H1 (cell line): ENCODE measurements around the gene PRDM1. TPM values are rescaled to one million over a fixed set of nuclear protein-coding genes. Genes with fewer than 3 reads are reported as not detected.

Source experiments
- CTCF ChIA-PET: fragments of 300-600 bp; sonication (Branson Sonifier 250); formaldehyde crosslinking; loops from one replicate; lab custom pipeline; 2021; ENCODE audit not compliant: partially characterized antibody; lab: Charles Lee
- POLR2A ChIA-PET: fragments of 300-600 bp; sonication (Branson Sonifier 250); formaldehyde crosslinking; loops from one replicate; lab custom pipeline; 2021; ENCODE audit warnings: inconsistent platforms; ENCODE audit not compliant: partially characterized antibody; lab: Charles Lee
- DNase-seq, 2 experiments: peaks; one replicate each; pipeline versions ENCODE4 v3.0.0 to v3.0.0-alpha.2; 2010 to 2022; ENCODE audit warnings: low spot score in 2 of 2, low read depth in 1 of 2, mixed read lengths in 1 of 2
- FAIRE-seq: peaks from 2 replicates; lab custom pipeline; 2011; peaks lifted over from hg19 to GRCh38; lab: Jason Lieb, UNC
- H2AFZ ChIP-seq: 2 replicates; pipeline ENCODE4 v1.8.1; 2012; ENCODE audit warnings: low read length, inconsistent platforms
- H2AK5ac ChIP-seq: 2 replicates; pipeline ENCODE4 v1.6.1; 2013; ENCODE audit warnings: low read depth, low read length
- H2BK120ac ChIP-seq: replicated peaks from 2 replicates; pipeline ENCODE3; 2013; ENCODE audit warnings: low read depth, low read length, inconsistent platforms
- H2BK12ac ChIP-seq: 2 replicates; pipeline ENCODE4 v1.6.1; 2013; ENCODE audit warnings: low read depth, low read length
- H2BK15ac ChIP-seq: 2 replicates; pipeline ENCODE4 v1.6.1; 2013; ENCODE audit warnings: low read length
- H2BK20ac ChIP-seq: 2 replicates; pipeline ENCODE4 v1.6.1; 2013; ENCODE audit warnings: low read length
- H2BK5ac ChIP-seq: 2 replicates; pipeline ENCODE4 v1.6.1; 2013; ENCODE audit warnings: low read depth, low read length
- H3K14ac ChIP-seq: 2 replicates; pipeline ENCODE4 v1.6.1; 2013; ENCODE audit warnings: inconsistent platforms; ENCODE audit not compliant: insufficient read length
- H3K18ac ChIP-seq: 2 replicates; pipeline ENCODE4 v1.6.1; 2013; ENCODE audit warnings: low read length; ENCODE audit errors: extremely low read depth
- H3K23ac ChIP-seq: 2 replicates; pipeline ENCODE4 v1.6.1; 2013; ENCODE audit warnings: inconsistent platforms; ENCODE audit not compliant: insufficient read length
- H3K23me2 ChIP-seq: 2 replicates; pipeline ENCODE4 v1.6.1; 2013; ENCODE audit warnings: low read depth, low read length
- H3K27ac ChIP-seq: 2 replicates; pipeline ENCODE4 v1.6.1; 2011; ENCODE audit warnings: low read depth, low read length, inconsistent platforms
- H3K27me3 ChIP-seq, 4 experiments: replicated peaks in 1 of 4; 1 replicate in 1 of 4; 2 replicates in 3 of 4; pipeline versions ENCODE4 v1.6.1 to v1.8.1; 2011 to 2013; ENCODE audit warnings: low read length in 3 of 4, mild to moderate bottlenecking in 3 of 4, inconsistent platforms in 2 of 4, mixed read lengths in 2 of 4, moderate library complexity in 1 of 4; ENCODE audit not compliant: control insufficient read depth in 3 of 4, insufficient read depth in 3 of 4; ENCODE audit errors: extremely low read depth in 1 of 4
- H3K36me3 ChIP-seq, 4 experiments: 2 replicates each; pipeline versions ENCODE4 v1.6.1 to v1.8.1; 2011 to 2013; ENCODE audit warnings: mild to moderate bottlenecking in 4 of 4, low read length in 3 of 4, moderate library complexity in 2 of 4, control low read depth in 1 of 4, inconsistent platforms in 1 of 4; ENCODE audit not compliant: insufficient read depth in 4 of 4, control insufficient read depth in 2 of 4
- H3K4ac ChIP-seq: replicated peaks from 2 replicates; pipeline ENCODE3; 2013; ENCODE audit warnings: low read length, low read depth, mixed read lengths, inconsistent platforms; ENCODE audit not compliant: insufficient read length
- H3K4me1 ChIP-seq, 4 experiments: replicated peaks in 1 of 4; 1 replicate in 1 of 4; 2 replicates in 3 of 4; pipeline versions ENCODE4 v1.6.1 to v1.8.1; 2011 to 2013; ENCODE audit warnings: low read length in 3 of 4, inconsistent platforms in 2 of 4, mixed read lengths in 1 of 4; ENCODE audit not compliant: insufficient read depth in 4 of 4, control insufficient read depth in 3 of 4
- H3K4me2 ChIP-seq, 2 experiments: 2 replicates each; pipeline versions ENCODE4 v1.6.1 to v1.8.1; 2011 to 2013; ENCODE audit warnings: low read depth in 2 of 2, low read length in 2 of 2, control low read depth in 1 of 2, inconsistent platforms in 1 of 2, mild to moderate bottlenecking in 1 of 2; ENCODE audit not compliant: insufficient read depth in 1 of 2
- H3K4me3 ChIP-seq, 4 experiments: fragments of 200-600, 300-600 bp in 1 of 4; sonication (generic), shearing (Covaris generic), sonication (Bioruptor Twin) in 1 of 4; 2 replicates each; pipeline versions ENCODE4 v1.5.1 to v1.8.1; 2011 to 2016; ENCODE audit warnings: low read length in 4 of 4, low read depth in 3 of 4, control low read depth in 2 of 4, inconsistent platforms in 2 of 4, mild to moderate bottlenecking in 2 of 4, mixed read lengths in 1 of 4, moderate library complexity in 1 of 4; ENCODE audit not compliant: insufficient read depth in 2 of 4; ENCODE audit errors: extremely low read depth in 1 of 4
- H3K56ac ChIP-seq: replicated peaks from 2 replicates; pipeline ENCODE3; 2013; ENCODE audit warnings: low read depth, mild to moderate bottlenecking, mixed read lengths, low read length, inconsistent platforms; ENCODE audit not compliant: insufficient read length
- H3K79me1 ChIP-seq: 2 replicates; pipeline ENCODE4 v1.6.1; 2013; ENCODE audit warnings: low read depth, low read length, control low read depth
- H3K79me2 ChIP-seq, 2 experiments: 2 replicates each; pipeline versions ENCODE4 v1.6.1 to v1.8.1; 2012 to 2013; ENCODE audit warnings: low read length in 2 of 2, mild to moderate bottlenecking in 2 of 2, inconsistent platforms in 1 of 2; ENCODE audit not compliant: insufficient read depth in 2 of 2, control insufficient read depth in 1 of 2
- H3K9ac ChIP-seq, 4 experiments: replicated peaks in 1 of 4; 1 replicate in 1 of 4; 2 replicates in 3 of 4; pipeline versions ENCODE4 v1.6.1 to v1.8.1; 2011 to 2013; ENCODE audit warnings: low read depth in 3 of 4, low read length in 3 of 4, control low read depth in 2 of 4, mild to moderate bottlenecking in 2 of 4, moderate library complexity in 2 of 4, inconsistent platforms in 1 of 4; ENCODE audit errors: extremely low read depth in 1 of 4
- H3K9me3 ChIP-seq, 2 experiments: 2 replicates each; pipeline versions ENCODE4 v1.6.1 to v1.8.1; 2012 to 2013; ENCODE audit warnings: mild to moderate bottlenecking in 2 of 2, moderate library complexity in 2 of 2, control low read depth in 1 of 2, inconsistent platforms in 1 of 2, low read depth in 1 of 2, low read length in 1 of 2, mixed read lengths in 1 of 2; ENCODE audit not compliant: insufficient read depth in 2 of 2
- H4K20me1 ChIP-seq, 2 experiments: replicated peaks in 1 of 2; 2 replicates each; pipeline versions ENCODE3 to v1.8.1; 2011 to 2013; ENCODE audit warnings: inconsistent platforms in 2 of 2, low read length in 2 of 2, mild to moderate bottlenecking in 1 of 2; ENCODE audit not compliant: insufficient read depth in 2 of 2, control insufficient read depth in 1 of 2
- H4K5ac ChIP-seq: 2 replicates; pipeline ENCODE4 v1.6.1; 2013; ENCODE audit warnings: low read length, low read depth, mixed read lengths, inconsistent platforms; ENCODE audit not compliant: insufficient read length
- H4K8ac ChIP-seq: 2 replicates; pipeline ENCODE4 v1.8.0; 2013; ENCODE audit warnings: mild to moderate bottlenecking, moderate library complexity, low read length, inconsistent platforms; ENCODE audit not compliant: insufficient read depth; ENCODE audit errors: extremely low read depth
- H4K91ac ChIP-seq: replicated peaks from 2 replicates; pipeline ENCODE3; 2013; ENCODE audit warnings: low read length, mixed read lengths, inconsistent platforms; ENCODE audit not compliant: insufficient read length
- ASH2L ChIP-seq: fragments of 200-600, 300-600 bp; sonication (generic); IDR thresholded peaks from one replicate; pipeline ENCODE4 v1.7.1; 2017; ENCODE audit warnings: low read length
- CHD1 ChIP-seq: IDR thresholded peaks from 2 replicates; pipeline ENCODE4 v1.6.1; 2012; ENCODE audit warnings: low read depth, low read length, improper control_type of control experiment
- CREB1 ChIP-seq: IDR thresholded peaks from 2 replicates; pipeline ENCODE4 v1.6.1; 2012; ENCODE audit warnings: inconsistent platforms
- EGR1 ChIP-seq: IDR thresholded peaks from 2 replicates; pipeline ENCODE4 v1.6.1; 2011; ENCODE audit warnings: low read depth, low read length, borderline replicate concordance
- GABPA ChIP-seq: IDR thresholded peaks from 2 replicates; pipeline ENCODE4 v1.6.1; 2011; ENCODE audit warnings: mild to moderate bottlenecking, low read length, moderate library complexity, borderline replicate concordance; ENCODE audit not compliant: insufficient read depth
- HDAC2 ChIP-seq, 2 experiments: fragments of 300-600 bp in 1 of 2; sonication (generic) in 1 of 2; IDR thresholded peaks; 2 replicates each; pipeline ENCODE4 v1.6.1; 2011 to 2012; ENCODE audit warnings: low read depth in 2 of 2, low read length in 2 of 2, mild to moderate bottlenecking in 2 of 2, moderate library complexity in 2 of 2, borderline replicate concordance in 1 of 2, inconsistent platforms in 1 of 2
- JUN ChIP-seq: IDR thresholded peaks from 2 replicates; pipeline ENCODE4 v1.6.1; 2011; ENCODE audit warnings: low read depth, mild to moderate bottlenecking, improper control_type of control experiment, low read length
- RAD21 ChIP-seq, 2 experiments: IDR thresholded peaks in 1 of 2; conservative IDR thresholded peaks in 1 of 2; 2 replicates each; pipeline ENCODE4 v1.6.1; 2011; ENCODE audit warnings: low read depth in 2 of 2, low read length in 2 of 2, improper control_type of control experiment in 1 of 2, inconsistent platforms in 1 of 2, mild to moderate bottlenecking in 1 of 2, moderate library complexity in 1 of 2
- SIRT6 ChIP-seq: IDR thresholded peaks from one replicate; pipeline ENCODE4 v1.7.1; 2012; ENCODE audit warnings: low read length, inconsistent platforms
- SRF ChIP-seq: IDR thresholded peaks from 2 replicates; pipeline ENCODE4 v1.6.1; 2011; ENCODE audit warnings: mild to moderate bottlenecking, low read depth, low read length, moderate library complexity
- WGBS, 2 experiments: shearing (Covaris generic) in 1 of 2; methylation state at CpG; one replicate each; pipeline versions ENCODE4 v1.1.6 to v1.1.7; 2013 to 2015; ENCODE audit warnings: low lambda C conversion rate in 2 of 2, mixed read lengths in 2 of 2, inconsistent platforms in 1 of 2, low coverage in 1 of 2, missing lambda C conversion rate in 1 of 2; ENCODE audit not compliant: insufficient replicate concordance in 2 of 2, insufficient coverage in 1 of 2, insufficient read length in 1 of 2; ENCODE audit errors: extremely low coverage in 1 of 2, missing lambda C conversion rate in 1 of 2; 5-methylcytosine and 5-hydroxymethylcytosine counted together
- polyA plus RNA-seq, 7 experiments: library from polyadenylated mRNA; depleted of rRNA in 3 of 7; stranded (reverse) in 5 of 7; unstranded in 2 of 7; fragments of >200 nt in 5 of 7; fragments of 200-250 nt in 2 of 7; gene quantifications; 1 replicate in 5 of 7; 2 replicates in 1 of 7; 4 replicates in 1 of 7; pipeline versions ENCODE4 v1.2.1 to v1.2.3, GENCODE V29; 2011 to 2013; ENCODE audit warnings: missing spikeins in 2 of 7, mixed read lengths in 2 of 7
- total RNA-seq: library from RNA; stranded (reverse); fragmentation: NEBNext Ultra II Directional; extraction: Animal tissue kit (Norgen Biotek cat#: 25700); gene quantifications from 2 replicates; pipeline ENCODE4 v1.2.1, GENCODE V29; 2021
- TF ChIP-seq, protein P1 (sequence below): IDR thresholded peaks from 2 replicates; pipeline ENCODE4 v1.6.1; 2012; ENCODE audit warnings: inconsistent platforms
- TF ChIP-seq, protein P2 (sequence below): IDR thresholded peaks from 2 replicates; pipeline ENCODE4 v1.6.1; 2011; ENCODE audit warnings: low read depth, mild to moderate bottlenecking, low read length; ENCODE audit not compliant: insufficient read depth

Gene PRDM1
- total and polyA plus RNA-seq, 2 of the 8 experiments (the other 6 are each of a cell fraction or from before 2014, with no cell fraction given): 0.21 to 0.74 TPM

- H3K79me2 ChIP-seq: no peaks in the 10 kb centered on the region
- H2AK5ac ChIP-seq: no peak overlapping the region
- H3K23ac ChIP-seq: no peak overlapping the region
- no peaks in the 10 kb centered on the region for H3K4me1 ChIP-seq
- ChIA-PET POLR2A (interaction anchor here (1.0 kb wide), 1 partner anchor 26 kb away, joined by 3 read pairs; no protein-coding TSS in a partner anchor), CTCF (interaction anchor here (0.9 kb wide), 1 partner anchor 24 kb away, joined by 3 read pairs; no protein-coding TSS in a partner anchor)
- no peak overlapping the region for H3K4me3 ChIP-seq
- no peak overlapping the region for H2AFZ ChIP-seq
- H4K20me1 ChIP-seq: no peaks in the 10 kb centered on the region
- H2BK20ac ChIP-seq: no peak overlapping the region
- no peaks in the 10 kb centered on the region for H3K36me3 ChIP-seq
- H3K4me2 ChIP-seq: no peak overlapping the region
- no peak overlapping the region for H2BK15ac ChIP-seq
- no peak overlapping the region for H4K5ac ChIP-seq
- no peak for DNase-seq
- no peak for FAIRE-seq
- no peak overlapping the region for H3K14ac ChIP-seq
- no peaks in the 10 kb centered on the region for H3K27me3 ChIP-seq
- no peak overlapping the region for H4K91ac ChIP-seq
- H3K27ac ChIP-seq: no peak overlapping the region
- H4K8ac ChIP-seq: peak overlapping the region; percentile 69; the same call in 1 of the 2 replicates
- H2BK12ac ChIP-seq: no peak overlapping the region
- H3K79me1 ChIP-seq: no peaks in the 10 kb centered on the region
- H3K23me2 ChIP-seq: no peaks in the 10 kb centered on the region; the same call in 1 of the 2 replicates
- no peak overlapping the region for H3K4ac ChIP-seq
- no peak overlapping the region for H3K9ac ChIP-seq
- H2BK120ac ChIP-seq: no peak overlapping the region
- no peaks in the 10 kb centered on the region for H3K9me3 ChIP-seq
- H2BK5ac ChIP-seq: no peak overlapping the region
- 84% methylated on average over 6 of the region's 6 CpGs; no CpG with 5 or more reads in 1 of the 2 experiments for WGBS, 2 experiments
- H3K56ac ChIP-seq: no peak overlapping the region
- no peak overlapping the region for H3K18ac ChIP-seq
- TF ChIP-seq ASH2L (no peak), HDAC2 (IDR thresholded peaks at IDR 0.05; ENCODE audit: borderline replicate concordance in 1 of 2, low read depth in 2 of 2, low read length in 2 of 2) (no peak), SIRT6 (no peak), SRF (no peak), GABPA (no peak), RAD21 (IDR thresholded peaks at IDR 0.05 in 1 of 2, conservative IDR thresholded peaks at IDR 0.05 in 1 of 2; ENCODE audit: low read depth in 2 of 2, low read length in 2 of 2) (no peak), CREB1 (no peak), JUN (no peak), EGR1 (no peak), CHD1 (no peak)
- TF ChIP-seq, protein P1, sequence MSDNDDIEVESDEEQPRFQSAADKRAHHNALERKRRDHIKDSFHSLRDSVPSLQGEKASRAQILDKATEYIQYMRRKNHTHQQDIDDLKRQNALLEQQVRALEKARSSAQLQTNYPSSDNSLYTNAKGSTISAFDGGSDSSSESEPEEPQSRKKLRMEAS: no peak
- TF ChIP-seq, protein P2, sequence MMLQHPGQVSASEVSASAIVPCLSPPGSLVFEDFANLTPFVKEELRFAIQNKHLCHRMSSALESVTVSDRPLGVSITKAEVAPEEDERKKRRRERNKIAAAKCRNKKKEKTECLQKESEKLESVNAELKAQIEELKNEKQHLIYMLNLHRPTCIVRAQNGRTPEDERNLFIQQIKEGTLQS: no peak
Observed at GRCh38 chr6:106116125-106116832, 30.1 kb downstream of the PRDM1 start.
